IPS-11a (cell line): ENCODE data around the gene TRA2B.
"Not testable (repeated sequence)": the region's sequence is repeated elsewhere in the genome, so short reads cannot be mapped to it uniquely, and the experiment has no call there.

Experiments
- H3K4me3 ChIP-seq: one replicate; pipeline ENCODE4 v1.5.1; 2013; ENCODE audit warnings: low read depth, low read length, control low read depth

The TRA2B gene

DNA sequence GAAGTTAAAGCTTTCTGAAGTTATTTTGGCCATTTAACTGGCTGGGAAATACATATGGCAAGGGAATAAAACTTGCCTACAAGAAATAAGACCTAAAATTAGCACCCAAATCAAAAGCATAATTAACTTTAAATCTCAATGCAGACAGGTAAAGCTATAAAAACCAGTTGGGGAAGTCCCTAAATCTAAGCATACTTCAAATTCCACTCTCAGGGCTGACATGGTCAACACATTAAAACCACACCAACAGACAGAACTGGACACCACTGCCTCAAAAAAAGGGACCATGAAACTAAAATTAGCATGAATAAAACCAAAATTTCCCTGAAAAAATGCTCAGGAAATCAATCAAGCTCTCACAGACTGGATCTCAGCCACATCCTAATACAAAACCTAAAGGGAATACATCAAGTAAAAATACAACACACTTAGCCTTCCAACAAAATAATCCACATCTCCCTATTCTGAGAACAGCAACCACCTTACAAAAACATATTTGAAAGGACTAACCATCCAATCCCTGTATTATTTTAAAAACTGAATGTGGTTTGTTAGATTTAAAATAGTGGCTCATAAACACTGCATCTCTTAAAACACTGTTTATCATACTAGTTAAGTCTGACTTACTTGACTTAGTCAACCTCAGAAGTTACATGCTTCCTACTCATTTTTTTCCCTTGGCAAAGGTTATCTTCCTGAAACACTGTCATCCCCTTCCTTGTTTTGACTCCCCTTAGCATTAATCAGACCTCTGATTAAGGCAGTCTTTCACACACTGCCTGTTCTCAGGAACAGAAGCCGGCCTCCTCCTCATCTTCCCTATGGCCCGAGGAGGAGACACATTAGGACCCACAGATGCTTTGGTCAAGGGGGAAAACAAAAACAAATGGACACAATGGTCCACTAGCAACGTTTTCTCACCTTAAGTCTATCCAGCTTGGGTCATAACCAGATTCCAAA is 8.3 kb downstream of the TRA2B start:
- H3K4me3 ChIP-seq: no peak overlapping the region

DNA sequence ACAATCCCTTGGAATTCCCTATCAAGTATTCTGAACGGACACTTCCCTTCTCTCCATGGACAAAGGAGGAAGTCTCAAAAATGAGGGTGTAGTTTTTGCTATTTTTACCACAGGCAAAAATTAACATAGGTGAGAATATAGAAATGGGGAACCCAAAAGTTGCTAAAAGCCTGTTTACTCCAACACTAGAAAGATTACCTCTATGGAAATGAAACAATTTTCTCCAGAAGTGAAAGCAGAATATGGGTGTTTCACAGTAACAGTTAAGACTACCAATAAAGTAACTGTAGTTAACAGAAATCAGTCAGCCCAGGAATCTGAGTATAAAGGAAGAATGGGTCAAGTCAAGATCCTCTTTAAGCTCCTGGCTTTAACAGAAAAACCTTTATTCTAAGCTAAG is 9.3 kb downstream of the TRA2B start:
- no peak overlapping the region for H3K4me3 ChIP-seq

DNA sequence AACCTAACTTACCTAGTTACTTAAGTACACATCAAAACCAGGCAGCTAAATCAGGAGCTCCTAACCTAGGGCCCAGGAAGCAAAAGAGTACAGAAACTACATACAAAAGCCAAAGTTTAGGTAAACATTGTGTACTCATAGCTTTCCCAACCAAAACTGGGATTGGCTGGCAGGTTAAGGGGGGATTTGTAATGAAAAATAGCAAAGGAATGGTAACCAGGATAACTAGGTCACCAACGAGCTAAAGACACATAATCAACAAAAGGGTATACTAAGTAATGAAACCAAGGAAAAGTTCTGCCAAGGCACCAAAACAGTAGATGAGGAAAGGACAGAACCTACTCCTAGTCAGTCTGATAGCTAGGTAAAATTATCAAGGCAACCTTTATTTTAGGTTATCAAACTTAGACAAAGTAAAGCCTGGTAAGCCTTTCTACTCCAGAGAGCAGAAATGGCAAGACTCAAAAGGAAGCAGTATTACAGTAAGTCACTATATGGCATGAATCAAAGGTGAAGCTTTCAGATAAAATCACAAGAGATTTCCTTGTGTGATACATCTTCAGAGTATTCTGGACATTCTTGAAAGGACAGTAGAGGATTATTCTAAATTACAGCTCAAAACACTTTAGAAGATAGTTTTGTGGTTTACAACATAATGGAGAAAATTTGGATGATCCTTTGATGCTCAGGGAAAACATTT is 10.2 kb downstream of the TRA2B start:
- no peak overlapping the region for H3K4me3 ChIP-seq

DNA sequence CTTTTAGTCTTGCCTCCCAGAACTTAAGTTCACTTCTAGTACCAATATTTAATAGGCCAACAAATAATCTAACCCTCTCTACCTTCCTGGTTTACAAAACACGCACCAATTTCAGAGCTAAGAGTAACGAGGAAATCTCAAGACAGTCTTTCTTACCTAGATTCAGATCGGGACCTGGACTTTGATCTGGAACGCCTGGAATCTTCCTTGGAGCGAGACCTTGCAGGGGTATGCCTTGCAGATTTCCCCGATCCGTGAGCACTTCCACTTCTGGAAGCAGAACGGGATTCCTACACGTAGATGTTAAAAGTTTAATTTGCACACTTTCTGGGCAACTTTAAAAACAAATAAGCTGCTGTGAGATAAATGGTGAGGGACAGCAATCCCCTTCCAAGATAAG is 11.4 kb downstream of the TRA2B start:
- H3K4me3 ChIP-seq: no peak overlapping the region

DNA sequence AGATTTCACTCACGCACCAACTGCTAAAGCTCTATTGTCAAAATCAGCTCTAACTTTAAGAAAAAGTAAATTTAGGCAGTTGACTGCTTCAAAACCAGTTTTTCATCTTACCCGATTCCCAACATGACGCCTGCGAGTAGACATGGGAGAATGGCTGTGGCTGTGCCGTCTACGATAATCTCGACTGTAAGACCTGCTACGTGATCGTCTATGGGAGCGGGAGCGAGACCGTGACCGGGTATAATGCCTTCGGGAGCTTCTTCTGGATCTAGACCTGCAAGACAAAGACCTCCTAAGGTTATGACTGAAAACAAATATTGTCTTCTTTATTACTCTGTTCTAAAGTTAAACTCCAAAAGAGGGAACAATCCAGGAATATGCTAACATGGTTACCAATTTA is 12.5 kb downstream of the TRA2B start:
- H3K4me3 ChIP-seq: no peak overlapping the region

DNA sequence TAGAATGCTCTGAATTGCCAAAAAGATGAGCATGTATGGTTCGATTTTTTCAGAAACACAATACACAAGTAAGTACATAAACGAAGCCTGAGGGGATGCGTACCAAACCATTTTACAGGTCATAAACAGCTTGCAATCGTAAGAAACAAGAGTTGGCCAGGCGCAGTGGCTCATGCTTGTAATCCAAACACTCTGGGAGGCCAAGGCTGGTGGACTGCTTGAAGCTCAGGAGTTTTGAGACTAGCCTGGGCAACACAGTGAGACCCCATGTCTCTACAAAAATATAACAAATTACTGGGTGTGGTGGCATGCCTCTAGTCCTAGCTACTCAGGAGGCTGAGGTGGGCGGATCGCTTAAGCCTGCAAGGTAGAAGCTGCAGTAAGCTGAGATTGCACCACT is 13.4 kb downstream of the TRA2B start:
- no peak overlapping the region for H3K4me3 ChIP-seq

DNA sequence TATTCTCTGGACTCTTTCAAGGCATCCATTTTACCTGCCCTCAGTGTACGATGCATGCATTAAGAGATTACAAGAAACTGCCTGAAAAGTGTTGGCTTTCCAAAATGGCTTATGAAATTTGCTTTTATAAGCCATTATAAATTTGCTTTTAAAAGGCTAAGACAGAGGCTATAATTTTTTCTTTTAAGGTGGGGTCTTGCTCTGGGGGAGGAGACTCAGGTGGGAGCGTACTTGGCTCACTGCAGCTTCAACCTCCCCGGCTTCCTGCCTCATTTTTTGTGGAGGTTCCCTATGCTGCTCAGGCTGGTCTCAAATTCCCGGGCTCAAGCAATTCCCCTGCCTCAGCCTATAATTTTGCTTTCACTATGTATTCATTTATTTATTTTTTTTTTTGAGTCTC is 17.6 kb downstream of the TRA2B start:
- H3K4me3 ChIP-seq: no peak overlapping the region

DNA sequence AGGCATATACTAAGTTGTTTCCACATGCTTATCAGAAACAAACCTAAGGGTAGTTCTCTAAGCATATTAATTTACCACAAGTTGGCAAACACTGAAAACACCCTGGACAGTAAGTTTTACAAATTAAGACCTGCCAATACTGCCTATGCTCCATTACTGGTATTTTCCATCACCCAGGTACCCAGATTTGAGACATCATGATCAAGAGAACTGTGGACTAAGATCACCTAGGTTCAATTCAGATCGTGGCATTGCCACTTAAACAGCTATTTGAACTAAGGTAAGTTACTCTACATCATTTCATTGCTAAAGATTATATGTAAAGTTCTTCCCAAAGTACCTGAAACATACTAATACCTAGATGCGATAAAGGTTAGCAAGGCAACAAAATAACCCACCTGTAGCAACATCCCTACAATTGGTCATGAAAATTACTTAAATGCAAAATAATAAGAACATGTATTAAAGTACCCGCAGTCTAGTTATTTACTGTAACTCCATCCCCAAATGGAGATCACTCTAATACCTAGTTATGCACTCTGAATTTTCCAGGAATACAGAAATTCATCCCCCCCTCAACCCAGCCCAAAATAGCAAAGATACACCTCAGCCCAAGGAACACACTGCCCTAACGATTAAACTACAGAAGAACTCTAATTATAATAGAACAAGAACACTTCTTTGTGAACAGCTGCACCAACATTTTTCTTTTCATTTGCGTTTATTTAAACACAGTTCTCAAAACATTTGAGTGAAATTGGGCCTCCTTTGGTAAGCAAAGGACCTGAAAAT is 21.6 kb downstream of the TRA2B start:
- H3K4me3 ChIP-seq: no peak overlapping the region

DNA sequence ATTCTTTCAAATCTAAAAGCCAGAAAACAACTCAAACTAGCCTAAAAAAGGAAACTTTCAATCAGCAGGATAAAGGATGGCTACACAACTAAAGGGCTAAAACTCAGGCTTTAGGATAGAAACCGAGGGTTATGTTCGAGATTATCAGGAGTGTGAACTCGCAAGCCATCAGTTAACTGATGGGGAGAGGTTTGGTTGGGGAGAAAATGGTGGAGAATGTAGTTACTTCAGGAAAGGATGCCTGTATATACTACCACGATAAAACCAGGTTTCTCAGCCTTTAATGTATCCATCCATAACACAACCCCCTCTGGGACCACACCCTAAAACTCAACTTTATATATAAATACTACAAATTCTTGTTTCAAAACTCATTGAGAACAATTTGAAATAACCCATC is 22.2 kb downstream of the TRA2B start:
- H3K4me3 ChIP-seq: no peak overlapping the region

DNA sequence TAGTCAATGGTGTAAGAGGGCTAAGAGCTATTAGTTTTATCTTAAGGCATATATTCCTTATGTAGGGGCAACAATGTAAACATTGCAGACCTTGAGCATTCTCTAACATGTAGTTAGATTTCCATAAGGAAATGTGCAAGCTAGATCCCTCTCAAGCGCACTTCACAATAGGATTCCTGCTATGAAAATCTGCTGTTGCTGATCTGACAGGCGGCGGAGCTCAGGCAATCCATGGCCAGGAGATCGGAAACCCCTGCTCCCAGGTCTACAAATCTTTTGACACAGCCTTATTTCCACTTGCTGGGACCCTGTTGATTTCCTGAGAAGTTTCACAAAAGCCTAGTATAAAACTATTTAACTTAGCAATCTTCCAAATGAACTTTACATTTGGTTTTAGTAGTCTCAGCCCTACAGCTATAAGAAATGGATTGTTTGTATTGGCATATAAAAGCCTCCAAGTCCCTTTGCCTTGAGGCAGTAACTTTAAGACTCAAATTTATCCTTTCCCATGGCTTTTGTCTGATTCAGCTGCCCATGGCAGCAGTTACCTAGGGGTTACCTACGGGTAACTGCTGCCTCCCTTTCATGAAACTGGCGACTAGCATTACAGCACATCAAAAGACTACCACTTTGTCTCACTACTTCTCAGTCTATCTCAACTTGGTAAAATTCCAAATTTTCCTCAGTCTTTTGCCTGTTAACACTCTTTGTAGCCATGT is 22.7 kb downstream of the TRA2B start:
- H3K4me3 ChIP-seq: no peak overlapping the region

DNA sequence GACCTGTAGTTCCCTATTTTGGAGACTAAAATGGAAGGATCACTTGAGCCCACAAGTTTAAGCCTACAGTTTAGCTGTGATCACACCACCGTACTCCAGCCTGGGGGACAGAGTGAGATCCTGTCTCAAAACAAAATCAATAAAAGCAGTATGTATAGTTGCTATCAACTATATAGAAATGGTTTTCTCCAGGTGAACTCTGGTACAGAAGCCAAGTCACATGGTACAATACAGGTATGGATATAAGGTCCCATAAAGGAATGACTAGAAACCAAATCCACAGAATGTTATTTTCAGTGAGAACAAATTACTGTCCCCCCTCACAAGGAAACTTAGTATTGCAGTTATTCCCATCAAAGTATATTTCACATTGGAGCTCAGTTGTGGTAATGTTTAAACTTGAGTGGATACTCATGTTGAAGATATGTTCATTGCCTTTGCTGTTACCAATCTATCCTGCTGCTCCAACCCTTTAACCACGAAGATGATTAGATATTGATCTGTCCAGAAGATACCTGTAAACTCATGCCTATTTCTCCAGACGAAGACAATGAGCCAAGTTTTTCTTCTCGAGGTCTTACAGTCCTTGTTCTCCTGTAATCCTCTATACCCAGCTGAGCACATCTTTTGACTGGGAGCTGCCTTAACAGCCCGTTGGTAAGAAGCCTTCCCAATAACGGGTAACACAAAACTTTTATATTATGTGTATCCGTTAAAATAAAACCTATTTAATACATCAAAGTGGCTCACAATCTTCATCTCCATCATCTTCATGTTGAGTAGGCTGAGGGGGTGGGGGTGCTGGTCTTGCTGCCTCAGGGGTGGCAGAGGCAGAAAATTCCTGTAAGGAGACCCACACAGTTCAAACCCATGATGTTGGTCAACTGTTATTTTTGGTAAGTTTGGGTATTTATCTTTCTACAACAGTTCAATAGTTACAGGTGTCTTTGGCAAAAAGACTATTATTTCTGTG is 24.6 kb downstream of the TRA2B start:
- no peak overlapping the region for H3K4me3 ChIP-seq

DNA sequence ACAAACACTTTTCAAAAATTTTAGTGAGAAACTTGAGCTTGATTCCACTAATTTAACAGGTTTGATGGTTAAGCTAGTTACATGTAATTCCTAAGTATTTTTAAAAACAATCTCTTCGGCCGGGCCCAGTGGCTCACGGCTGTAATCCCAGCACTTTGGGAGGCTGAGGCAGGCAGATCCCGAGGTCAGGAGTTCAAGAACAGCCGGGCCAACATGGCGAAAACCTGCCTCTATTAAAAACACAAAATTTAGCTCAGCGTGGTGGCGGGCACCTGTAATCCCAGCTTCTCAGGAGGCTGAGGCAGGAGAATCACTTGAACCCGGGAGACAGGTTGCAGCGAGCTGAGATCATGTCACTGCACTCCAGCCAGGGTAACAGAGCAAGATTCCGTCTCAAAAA is 25.3 kb downstream of the TRA2B start:
- H3K4me3 ChIP-seq: no peak overlapping the region

DNA sequence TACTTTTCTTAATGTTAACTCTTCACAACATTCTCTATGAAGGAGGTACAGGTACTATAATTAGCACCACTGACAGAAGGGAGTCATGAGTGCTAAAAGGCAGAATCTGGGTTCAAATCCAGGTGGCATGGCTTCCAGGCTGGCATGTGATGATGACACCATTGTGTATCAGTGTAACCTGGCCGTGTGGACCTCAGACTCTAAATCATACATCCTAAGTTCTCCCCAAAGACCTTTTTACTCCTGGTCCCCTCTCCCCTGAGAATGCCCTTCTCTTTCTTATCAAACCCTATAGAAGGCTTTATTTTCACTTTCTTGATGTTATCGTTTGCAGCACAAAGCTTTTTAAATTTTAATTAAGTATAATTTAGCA is 26.8 kb downstream of the TRA2B start:
- not testable (repeated sequence) for H3K4me3 ChIP-seq

DNA sequence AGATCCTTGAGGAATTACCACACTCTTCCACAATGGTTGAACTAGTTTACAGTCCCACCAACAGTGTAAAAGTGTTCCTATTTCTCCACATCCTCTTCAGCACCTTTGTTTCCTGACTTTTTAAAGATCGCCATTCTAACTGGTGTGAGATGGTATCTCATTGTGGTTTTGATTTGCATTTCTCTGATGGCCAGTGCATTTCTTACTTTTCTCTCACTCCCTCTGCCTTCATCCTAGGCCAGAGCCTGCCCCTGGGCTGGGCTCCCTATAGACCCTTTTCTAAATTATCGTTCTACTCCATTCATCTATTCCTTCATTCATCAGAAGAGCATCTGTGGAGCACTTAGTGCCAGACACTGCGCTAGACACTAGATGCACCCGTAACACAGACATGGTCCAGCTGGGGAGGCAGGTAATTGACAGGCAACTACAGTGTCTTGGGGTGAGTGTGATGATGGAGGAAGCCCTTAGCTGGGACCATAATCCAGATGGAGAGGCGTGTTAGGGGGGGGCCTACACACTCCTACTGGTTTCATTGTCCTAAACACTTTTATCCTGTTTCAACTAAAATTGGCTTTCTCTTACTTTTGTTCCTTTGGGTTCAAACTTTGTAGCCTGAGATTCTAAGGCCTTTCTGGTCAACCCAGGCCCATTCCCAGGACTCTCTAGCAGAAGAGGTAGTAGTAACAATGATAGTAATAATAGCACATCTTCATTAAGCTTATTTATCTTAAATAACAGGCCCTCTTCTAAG is 27.3 kb downstream of the TRA2B start:
- H3K4me3 ChIP-seq: not testable (repeated sequence)

DNA sequence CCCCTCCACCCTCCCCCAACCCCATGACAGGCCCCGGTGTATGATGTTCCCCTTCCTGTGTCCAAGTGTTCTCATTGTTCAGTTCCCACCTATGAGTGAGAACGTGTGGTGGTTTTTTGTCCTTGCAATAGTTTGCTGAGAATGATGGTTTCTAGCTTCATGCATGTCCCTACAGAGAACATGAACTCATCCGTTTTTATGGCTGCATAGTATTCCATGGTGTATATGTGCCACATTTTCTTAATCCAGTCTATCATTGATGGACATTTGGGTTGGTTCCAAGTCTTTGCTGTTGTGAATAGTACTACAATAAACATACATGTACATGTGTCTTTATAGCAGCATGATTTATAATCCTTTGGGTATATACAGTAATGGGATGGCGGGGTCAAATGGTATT is 27.9 kb downstream of the TRA2B start:
- not testable (repeated sequence) for H3K4me3 ChIP-seq

DNA sequence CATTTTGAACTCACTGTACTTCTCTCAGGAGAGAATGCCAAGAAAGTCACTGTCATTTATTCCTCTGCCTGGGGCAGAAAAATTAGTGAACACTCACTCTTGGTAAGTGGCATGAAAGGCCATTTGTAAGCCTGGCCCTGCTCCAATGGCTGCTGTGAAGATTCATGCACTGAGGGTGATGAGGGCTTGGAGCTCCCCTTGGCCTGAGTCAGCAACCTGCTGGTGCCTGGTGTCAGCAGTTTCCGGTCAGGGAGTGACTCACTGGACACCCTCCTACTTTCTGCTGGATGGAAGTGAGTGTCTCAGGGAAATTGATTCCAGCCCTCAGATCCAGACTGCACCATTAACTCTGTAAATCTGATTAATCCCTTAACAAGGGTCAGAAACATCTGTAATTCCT is 37.6 kb downstream of the TRA2B start:
- no peak overlapping the region for H3K4me3 ChIP-seq

DNA sequence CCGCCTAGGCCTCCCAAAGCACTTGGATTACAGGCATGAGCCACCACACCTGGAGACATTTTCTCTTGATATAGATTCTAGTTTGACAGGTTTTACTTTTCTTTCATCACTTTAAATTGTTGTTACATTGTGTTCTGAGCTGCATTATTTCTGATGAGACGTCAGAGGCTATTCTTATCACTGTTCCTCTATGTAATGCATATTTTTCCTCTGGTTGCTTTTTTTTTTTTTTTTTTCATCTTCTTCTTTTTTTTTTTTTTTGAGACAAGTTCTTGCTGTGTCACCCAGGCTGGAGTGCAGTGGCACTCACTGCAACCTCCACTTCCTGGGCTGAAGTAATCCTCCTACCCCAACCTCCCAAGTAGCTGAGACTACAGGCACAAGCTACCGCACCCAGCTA is 41.2 kb downstream of the TRA2B start:
- no peak overlapping the region for H3K4me3 ChIP-seq

DNA sequence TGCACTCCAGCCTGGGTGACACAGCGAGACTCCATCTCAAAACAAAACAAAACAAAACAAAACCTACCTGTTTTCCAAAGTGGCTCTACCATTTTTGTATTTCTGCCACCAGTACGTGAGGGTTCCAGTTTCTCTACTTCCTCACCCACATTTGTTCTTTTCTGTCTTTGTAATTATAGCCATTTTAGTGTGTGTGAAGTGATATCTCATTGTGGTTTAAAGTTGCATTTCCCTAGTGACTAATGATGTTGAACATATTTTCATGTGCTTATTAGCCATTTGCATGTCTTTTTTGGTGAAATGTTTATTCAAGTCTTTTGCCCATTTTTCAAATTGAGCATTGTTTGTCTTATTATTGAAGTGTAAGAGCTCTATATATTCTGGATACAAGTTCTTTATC is 50.7 kb downstream of the TRA2B start:
- H3K4me3 ChIP-seq: no peak overlapping the region

DNA sequence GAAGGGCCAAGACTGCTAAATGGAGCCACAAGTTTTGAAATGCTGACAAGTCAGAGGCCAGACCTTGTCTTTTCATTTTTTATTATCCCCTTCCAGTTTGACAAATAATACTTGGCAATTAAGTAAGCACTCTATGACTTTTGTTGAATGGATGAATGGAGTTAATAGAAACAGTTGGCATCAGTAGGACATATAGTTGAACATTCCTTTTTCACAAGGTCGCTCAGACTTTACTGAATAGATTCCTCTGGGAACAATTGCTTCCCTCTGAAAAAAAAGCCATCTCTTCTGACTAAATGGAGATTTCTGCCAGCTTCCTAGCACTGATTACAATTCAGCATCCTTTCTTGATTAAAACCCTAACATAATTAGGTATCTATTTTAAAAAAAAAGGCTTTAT is 53.2 kb downstream of the TRA2B start:
- no peak overlapping the region for H3K4me3 ChIP-seq
